ENCODE measurements around the gene CD80. TPM values are rescaled to one million over a fixed set of nuclear protein-coding genes. Genes with fewer than 3 reads are reported as not detected.

The CD80 gene
- total RNA-seq, 4 donors from 2014 or later, result not detected

DNA sequence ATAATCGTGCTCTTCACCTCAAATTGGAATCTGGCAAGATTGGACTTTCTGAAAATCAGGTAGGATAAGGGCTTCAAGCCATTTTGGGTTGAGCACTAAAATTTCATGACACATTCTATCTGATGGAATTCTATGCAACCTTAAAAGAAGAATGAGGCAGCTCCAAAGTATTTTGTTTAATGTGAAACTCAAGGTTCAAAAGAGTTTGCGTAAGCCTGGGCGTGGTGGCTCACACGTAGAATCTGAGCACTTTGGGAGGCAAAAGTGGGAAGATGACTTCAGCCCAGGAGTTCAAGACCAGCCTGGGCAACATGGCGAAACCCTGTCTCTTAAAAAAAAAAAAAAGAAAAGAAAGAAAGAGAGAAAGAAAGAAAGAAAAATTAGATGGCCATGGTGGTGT lies 34.7 kb upstream of the CD80 start:
- intact Hi-C loops (cut with DNase I; ENCODE audit: low total_unique reads), result no loop called here
- no peak for DNase-seq (ENCODE audit: low spot score in 2 of 2)
- 75 to 79% methylated on average over 5 of the region's 5 CpGs for whole genome bisulfite sequencing, 2 donors
- TF ChIP-seq POLR2A (IDR thresholded peaks at IDR 0.05), result no peak
- TF ChIP-seq, protein P1, sequence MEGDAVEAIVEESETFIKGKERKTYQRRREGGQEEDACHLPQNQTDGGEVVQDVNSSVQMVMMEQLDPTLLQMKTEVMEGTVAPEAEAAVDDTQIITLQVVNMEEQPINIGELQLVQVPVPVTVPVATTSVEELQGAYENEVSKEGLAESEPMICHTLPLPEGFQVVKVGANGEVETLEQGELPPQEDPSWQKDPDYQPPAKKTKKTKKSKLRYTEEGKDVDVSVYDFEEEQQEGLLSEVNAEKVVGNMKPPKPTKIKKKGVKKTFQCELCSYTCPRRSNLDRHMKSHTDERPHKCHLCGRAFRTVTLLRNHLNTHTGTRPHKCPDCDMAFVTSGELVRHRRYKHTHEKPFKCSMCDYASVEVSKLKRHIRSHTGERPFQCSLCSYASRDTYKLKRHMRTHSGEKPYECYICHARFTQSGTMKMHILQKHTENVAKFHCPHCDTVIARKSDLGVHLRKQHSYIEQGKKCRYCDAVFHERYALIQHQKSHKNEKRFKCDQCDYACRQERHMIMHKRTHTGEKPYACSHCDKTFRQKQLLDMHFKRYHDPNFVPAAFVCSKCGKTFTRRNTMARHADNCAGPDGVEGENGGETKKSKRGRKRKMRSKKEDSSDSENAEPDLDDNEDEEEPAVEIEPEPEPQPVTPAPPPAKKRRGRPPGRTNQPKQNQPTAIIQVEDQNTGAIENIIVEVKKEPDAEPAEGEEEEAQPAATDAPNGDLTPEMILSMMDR (IDR thresholded peaks at IDR 0.05), result no peak
- no peak overlapping the region for H3K4me3 ChIP-seq (ENCODE audit: low read depth, poor library complexity, severe bottlenecking)

GRCh38 chr3:119592861-119593260 lies 33.4 kb upstream of the CD80 start:
- no peak overlapping the region for H3K4me3 ChIP-seq (ENCODE audit: low read depth, poor library complexity, severe bottlenecking)
- 38 to 39% methylated on average over 1 of the region's 1 CpG for WGBS, 2 donors
- intact Hi-C loops (cut with DNase I; ENCODE audit: low total_unique reads), result no loop called here
- no peak for DNase-seq (ENCODE audit: low spot score in 2 of 2)
- no peak for TF ChIP-seq POLR2A (IDR thresholded peaks at IDR 0.05)
- TF ChIP-seq, protein P1 (IDR thresholded peaks at IDR 0.05), result no peak

GRCh38 chr3:119590706-119591105 lies 31.3 kb upstream of the CD80 start:
- DNase-seq (ENCODE audit: low spot score in 2 of 2), result no peak
- 93 to 100% methylated on average over 1 of the region's 1 CpG for WGBS, 2 donors
- TF ChIP-seq, protein P1 (IDR thresholded peaks at IDR 0.05), result no peak
- TF ChIP-seq POLR2A (IDR thresholded peaks at IDR 0.05), result no peak
- intact Hi-C loops (cut with DNase I; ENCODE audit: low total_unique reads), result no loop called here
- no peak overlapping the region for H3K4me3 ChIP-seq (ENCODE audit: low read depth, poor library complexity, severe bottlenecking)

- 56 to 65% methylated on average over 6 of the region's 6 CpGs for WGBS, 2 donors
- TF ChIP-seq, protein P1 (IDR thresholded peaks at IDR 0.05), result no peak
- TF ChIP-seq POLR2A (IDR thresholded peaks at IDR 0.05), result no peak
- no peak for DNase-seq (ENCODE audit: low spot score in 2 of 2)
- no peak overlapping the region for H3K4me3 ChIP-seq (ENCODE audit: low read depth, poor library complexity, severe bottlenecking)
- intact Hi-C loops (cut with DNase I; ENCODE audit: low total_unique reads), result no loop called here
Measured at GRCh38 chr3:119589102-119589773, 29.8 kb upstream of the CD80 start.

DNA sequence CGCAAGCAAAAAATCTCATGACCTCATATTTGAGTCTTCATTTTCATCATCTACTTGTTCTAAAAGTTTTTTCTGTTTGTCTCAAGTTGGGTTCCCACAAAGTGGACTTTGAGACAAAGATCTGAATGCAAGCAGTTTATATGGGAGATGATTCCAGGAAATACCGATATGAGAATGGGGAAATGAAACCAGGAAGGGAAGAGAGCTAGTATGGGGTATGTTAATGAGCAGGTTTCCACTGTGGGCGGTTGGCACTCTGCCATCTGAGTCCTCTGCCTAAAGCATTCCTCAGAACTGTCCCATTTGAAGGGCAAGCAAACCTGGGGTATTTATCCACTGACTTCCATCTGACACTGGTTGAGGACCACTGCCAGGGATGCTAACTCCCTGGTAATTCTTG lies 28.7 kb upstream of the CD80 start:
- WGBS, 2 donors, result 74 to 76% methylated on average over 3 of the region's 3 CpGs

More for the DNA sequence above, 28.7 kb upstream of the CD80 start:
- peak in 1 of 2 donors; percentile 35 for DNase-seq (ENCODE audit: low spot score in 2 of 2)
- intact Hi-C loops (cut with DNase I; ENCODE audit: low total_unique reads), result no loop called here
- TF ChIP-seq, protein P1 (IDR thresholded peaks at IDR 0.05), result no peak
- TF ChIP-seq POLR2A (IDR thresholded peaks at IDR 0.05), result no peak
- H3K4me3 ChIP-seq (ENCODE audit: low read depth, poor library complexity, severe bottlenecking), result no peak overlapping the region
